ENCODE results near the gene DDX25.

The DDX25 gene

GRCh38 chr11:125943661-125944349 is 39.5 kb downstream of the DDX25 start:
- Histone ChIP-seq H3K27me3 (replicated peaks; ENCODE audit: control insufficient read depth, insufficient read depth, low read length) (no peaks in the 10 kb centered on the region; the same call in 1 of the 2 replicates), H3K4me3 (replicated peaks; ENCODE audit: low read depth, low read length) (no peak overlapping the region), H3K36me3 (ENCODE audit: control insufficient read depth, insufficient read depth, low read length) (no peaks in the 10 kb centered on the region)
- DNase-seq (ENCODE audit: extremely low read depth, insufficient read length): no peak
- TF ChIP-seq CTCF (IDR thresholded peaks at IDR 0.05; ENCODE audit: insufficient read depth, low read length, poor library complexity, severe bottlenecking): no peak

- no peak overlapping the region for H3K4me3 ChIP-seq (replicated peaks; ENCODE audit: low read depth, low read length)
- H3K27me3 ChIP-seq (replicated peaks; ENCODE audit: control insufficient read depth, insufficient read depth, low read length): no peaks in the 10 kb centered on the region; the same call in 1 of the 2 replicates
- no peak for TF ChIP-seq CTCF (IDR thresholded peaks at IDR 0.05; ENCODE audit: insufficient read depth, low read length, poor library complexity, severe bottlenecking)
- no peaks in the 10 kb centered on the region for H3K36me3 ChIP-seq (ENCODE audit: control insufficient read depth, insufficient read depth, low read length)
- DNase-seq (ENCODE audit: extremely low read depth, insufficient read length): no peak
Observed at GRCh38 chr11:125944350-125945010, 40.2 kb downstream of the DDX25 start.

- Histone ChIP-seq H3K36me3 (ENCODE audit: control insufficient read depth, insufficient read depth, low read length) (no peaks in the 10 kb centered on the region), H3K4me3 (replicated peaks; ENCODE audit: low read depth, low read length) (no peak overlapping the region), H3K27me3 (replicated peaks; ENCODE audit: control insufficient read depth, insufficient read depth, low read length) (no peaks in the 10 kb centered on the region; the same call in 1 of the 2 replicates)
- no peak for DNase-seq (ENCODE audit: extremely low read depth, insufficient read length)
- no peak for TF ChIP-seq CTCF (IDR thresholded peaks at IDR 0.05; ENCODE audit: insufficient read depth, low read length, poor library complexity, severe bottlenecking)
Observed at GRCh38 chr11:125945011-125945796, 40.9 kb downstream of the DDX25 start.

- DNase-seq (ENCODE audit: extremely low read depth, insufficient read length): no peak
- no peaks in the 10 kb centered on the region; the same call in 1 of the 2 replicates for H3K27me3 ChIP-seq (replicated peaks; ENCODE audit: control insufficient read depth, insufficient read depth, low read length)
- no peak for TF ChIP-seq CTCF (IDR thresholded peaks at IDR 0.05; ENCODE audit: insufficient read depth, low read length, poor library complexity, severe bottlenecking)
Observed at GRCh38 chr11:125945797-125946520, 41.7 kb downstream of the DDX25 start, which contains the start of gene VSIG10L2. Gene VSIG10L2 (plus strand): TSS chr11:125946044. CDS start chr11:125946056, 12 bp downstream.

GRCh38 chr11:125946712-125947418 is 42.6 kb downstream of the DDX25 start:
- no peaks in the 10 kb centered on the region for H3K36me3 ChIP-seq (ENCODE audit: control insufficient read depth, insufficient read depth, low read length)
- no peak overlapping the region for H3K4me3 ChIP-seq (replicated peaks; ENCODE audit: low read depth, low read length)
- no peak for DNase-seq (ENCODE audit: extremely low read depth, insufficient read length)
- no peak for TF ChIP-seq CTCF (IDR thresholded peaks at IDR 0.05; ENCODE audit: insufficient read depth, low read length, poor library complexity, severe bottlenecking)
- H3K27me3 ChIP-seq (replicated peaks; ENCODE audit: control insufficient read depth, insufficient read depth, low read length): no peaks in the 10 kb centered on the region; the same call in 1 of the 2 replicates

More at GRCh38 chr11:125945797-125946520, 41.7 kb downstream of the DDX25 start, which contains the start of gene VSIG10L2:
- Histone ChIP-seq H3K36me3 (ENCODE audit: control insufficient read depth, insufficient read depth, low read length) (no peaks in the 10 kb centered on the region), H3K4me3 (replicated peaks; ENCODE audit: low read depth, low read length) (no peak within 1 kb of the TSS)
